Fibroblast of the aortic adventitia (primary cell): Measurements from ENCODE around the gene CCNK. TPM values are rescaled to one million over a fixed set of nuclear protein-coding genes. Genes with fewer than 3 reads are reported as not detected.

ENCODE experiments used
- DNase-seq: peaks from one replicate; pipeline ENCODE4 v3.0.0-alpha.2; 2010; ENCODE audit warnings: low read depth
- H3K4me3 ChIP-seq: 2 replicates; pipeline ENCODE4 v1.5.1; 2011; ENCODE audit warnings: low read depth, mild to moderate bottlenecking, control low read depth, low read length, moderate library complexity
- CTCF ChIP-seq: IDR thresholded peaks from 2 replicates; pipeline ENCODE4 v1.5.1; 2011; ENCODE audit warnings: mild to moderate bottlenecking, low read length, control low read depth, inconsistent platforms; ENCODE audit not compliant: insufficient read depth
- total RNA-seq: library from RNA; depleted of rRNA; stranded (reverse); fragments of >200 nt; gene quantifications from 2 replicates; pipeline ENCODE4 v1.2.3, GENCODE V29; 2012; ENCODE audit warnings: low replicate concordance

CCNK gene
- total RNA-seq, 1 donor, result 27.3 TPM

DNA sequence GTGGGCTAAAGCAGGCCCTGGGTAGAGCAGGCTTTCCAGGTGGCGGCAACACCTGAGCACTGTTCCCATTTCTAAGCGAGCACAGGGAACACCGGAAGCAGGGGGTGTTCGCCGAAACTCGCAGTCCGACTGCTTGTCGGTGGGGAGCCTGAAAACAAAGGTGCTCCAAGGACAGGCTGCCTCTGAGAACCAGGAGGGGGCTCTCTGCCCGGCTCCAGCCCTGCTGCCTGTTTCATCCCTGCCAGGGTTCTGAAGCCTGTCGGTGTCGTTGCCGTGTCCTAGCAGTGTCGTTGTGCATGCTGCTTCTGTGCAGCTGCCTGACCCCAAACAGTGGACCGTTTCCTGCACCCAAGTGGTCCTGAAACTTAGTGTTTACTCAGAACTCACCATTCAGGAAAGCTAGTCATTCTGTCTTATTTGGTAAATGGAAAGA, 21.8 kb downstream of the CCNK start:
- DNase-seq, result no peak
- no peak for TF ChIP-seq CTCF
- H3K4me3 ChIP-seq, result no peak overlapping the region

GRCh38 chr14:99503848-99504453, 22.7 kb downstream of the CCNK start:
- no peak for DNase-seq
- TF ChIP-seq CTCF, result no peak
- H3K4me3 ChIP-seq, result no peak overlapping the region

DNA sequence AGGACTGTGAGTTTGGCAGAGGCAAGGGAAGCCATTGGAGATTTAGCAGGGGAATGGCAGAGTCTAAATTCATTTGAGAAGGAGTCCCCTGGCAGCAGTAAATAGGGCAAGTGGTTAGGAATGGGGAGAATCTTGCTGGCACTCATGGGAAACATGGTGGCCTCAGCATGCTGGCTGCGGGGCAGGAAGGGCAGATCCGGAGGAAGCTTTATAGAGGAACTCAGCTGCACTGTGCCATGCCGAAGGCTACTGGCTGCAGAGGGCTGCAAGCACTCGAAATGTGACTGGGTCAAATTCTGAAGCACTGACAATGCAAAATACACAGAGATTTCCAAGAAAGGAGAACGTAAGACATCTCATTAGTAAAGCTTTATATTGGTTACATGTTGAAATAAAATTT, 23.9 kb downstream of the CCNK start:
- no peak for TF ChIP-seq CTCF
- no peak for DNase-seq
- H3K4me3 ChIP-seq, result no peak overlapping the region

DNA sequence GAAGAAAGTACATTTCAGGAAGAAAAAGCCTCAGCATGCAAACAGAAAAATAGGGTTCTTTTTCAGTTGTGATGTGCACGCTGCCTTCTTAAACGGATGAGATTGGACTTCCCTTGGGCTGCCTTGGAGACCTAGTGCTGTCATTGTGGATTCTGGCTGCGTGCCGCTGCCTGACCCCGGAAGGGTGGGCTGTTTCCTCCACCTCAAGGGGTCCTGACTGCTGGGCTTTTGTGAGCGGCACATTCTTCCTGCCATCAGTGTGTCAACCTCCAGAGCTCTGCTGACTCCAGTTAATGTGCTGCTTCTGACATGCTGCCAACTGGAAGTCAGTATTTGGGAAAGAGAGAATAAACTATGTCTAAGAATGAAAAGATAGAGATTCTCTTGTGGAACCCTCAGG, 25.1 kb downstream of the CCNK start:
- no peak for DNase-seq
- no peak overlapping the region for H3K4me3 ChIP-seq
- TF ChIP-seq CTCF, result no peak

- no peak for TF ChIP-seq CTCF
- no peak for DNase-seq
- no peak overlapping the region for H3K4me3 ChIP-seq
These were observed 26.8 kb downstream of the CCNK start for GRCh38 chr14:99507860-99508640.

DNA sequence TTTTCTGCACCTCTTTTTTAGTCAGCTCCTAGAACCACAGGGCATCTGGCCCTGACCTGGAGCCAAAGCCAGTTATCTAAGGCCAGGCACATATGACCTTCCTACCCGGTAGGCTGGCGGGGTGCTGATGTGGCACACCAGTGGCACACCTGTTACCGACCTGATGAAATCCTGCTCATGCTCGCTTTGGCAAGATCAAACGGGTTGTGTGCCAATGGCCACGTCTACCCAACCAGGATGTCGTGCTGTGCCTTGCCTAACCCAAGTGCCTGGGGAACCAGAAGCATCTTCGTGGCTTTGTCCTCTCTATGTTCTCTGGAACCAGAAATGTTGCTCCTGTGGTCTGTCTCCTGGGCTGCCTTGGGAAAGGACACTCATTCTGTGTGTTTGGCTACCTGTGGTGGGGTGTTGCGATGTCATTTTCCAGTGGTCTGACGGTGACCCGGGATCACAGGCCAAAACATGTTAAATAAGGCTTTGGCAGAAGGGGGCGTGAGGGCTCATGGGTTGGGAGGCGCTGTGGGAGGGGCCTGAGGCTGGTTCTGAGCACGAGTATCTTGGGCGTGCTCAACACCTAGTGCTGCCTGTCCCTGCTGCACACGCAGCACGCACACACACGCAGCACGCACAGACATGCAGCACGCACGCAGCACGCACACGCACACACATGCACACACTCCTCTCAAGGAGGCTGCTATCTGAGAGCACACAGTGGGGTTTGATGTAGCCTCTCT, 27.9 kb downstream of the CCNK start:
- DNase-seq, result no peak
- no peak for TF ChIP-seq CTCF
- H3K4me3 ChIP-seq, result no peak overlapping the region
